ENCODE data around the gene INO80.

Gene INO80

GRCh38 chr15:41019174-41019573 is 96.9 kb downstream of the INO80 start:
- ChIA-PET POLR2A (interaction anchor here (1.1 kb wide), 1 partner anchor 66 kb away, joined by 4 read pairs; the partner anchor contains the start of gene CHAC1), CTCF (interaction anchor here (0.9 to 14.9 kb wide), 13 partner anchors 10 to 166 kb away, joined by 3 to 498 read pairs (median 6); partner anchors contain the start of genes DLL4 and VPS18)
- no peak for DNase-seq (ENCODE audit: low read depth, low spot score)
- no peak overlapping the region for H3K4me3 ChIP-seq (ENCODE audit: low read depth, low read length)
- TF ChIP-seq CTCF (IDR thresholded peaks at IDR 0.05; ENCODE audit: insufficient read depth, low read length, missing control alignments) = no peak

- H3K4me3 ChIP-seq (ENCODE audit: low read depth, low read length) = no peak overlapping the region
- CTCF ChIA-PET = interaction anchor here (0.8 to 14.9 kb wide), 14 partner anchors 10 to 166 kb away, joined by 3 to 498 read pairs (median 6); partner anchors contain the start of genes DLL4 and VPS18
- no peak for TF ChIP-seq CTCF (IDR thresholded peaks at IDR 0.05; ENCODE audit: insufficient read depth, low read length, missing control alignments)
- POLR2A ChIA-PET = interaction anchor here (0.6 to 1.1 kb wide), 2 partner anchors 65 to 120 kb away, joined by 3 to 4 read pairs; partner anchors contain the start of gene CHAC1
- no peak for DNase-seq (ENCODE audit: low read depth, low spot score)
These were observed 97.5 kb downstream of the INO80 start for GRCh38 chr15:41018534-41018933.

GRCh38 chr15:41017066-41017735 is 98.9 kb downstream of the INO80 start:
- no peak for TF ChIP-seq CTCF (IDR thresholded peaks at IDR 0.05; ENCODE audit: insufficient read depth, low read length, missing control alignments)
- no peak for DNase-seq (ENCODE audit: low read depth, low spot score)
- ChIA-PET POLR2A (no interaction called here), CTCF (interaction anchor here (1.0 to 14.9 kb wide), 7 partner anchors 9 to 168 kb away, joined by 3 to 498 read pairs (median 9); partner anchors contain the start of gene VPS18)
- H3K4me3 ChIP-seq (ENCODE audit: low read depth, low read length) = no peak overlapping the region

- ChIA-PET POLR2A (interaction anchor here (0.8 kb wide), 1 partner anchor 59 kb away, joined by 3 read pairs; no protein-coding TSS in a partner anchor), CTCF (interaction anchor here (0.7 to 14.9 kb wide), 4 partner anchors 9 to 110 kb away, joined by 3 to 498 read pairs (median 28); partner anchors contain the start of gene VPS18)
- no peak overlapping the region for H3K4me3 ChIP-seq (ENCODE audit: low read depth, low read length)
- TF ChIP-seq CTCF (IDR thresholded peaks at IDR 0.05; ENCODE audit: insufficient read depth, low read length, missing control alignments) = no peak
- DNase-seq (ENCODE audit: low read depth, low spot score) = peak; percentile 44
These were observed 102.2 kb downstream of the INO80 start for GRCh38 chr15:41013691-41014414.

GRCh38 chr15:41011055-41011815 is 104.8 kb downstream of the INO80 start:
- ChIA-PET CTCF (interaction anchor here (0.9 to 6.0 kb wide), 9 partner anchors 9 to 108 kb away, joined by 3 to 47 read pairs (median 4); no protein-coding TSS in a partner anchor), POLR2A (interaction anchor here (1.3 kb wide), 1 partner anchor 58 kb away, joined by 3 read pairs; the partner anchor contains the start of gene CHAC1)
- no peak for TF ChIP-seq CTCF (IDR thresholded peaks at IDR 0.05; ENCODE audit: insufficient read depth, low read length, missing control alignments)
- no peak for DNase-seq (ENCODE audit: low read depth, low spot score)
- H3K4me3 ChIP-seq (ENCODE audit: low read depth, low read length) = no peak overlapping the region

Measured in AG04449 (cell line).